ENCODE measurements around the gene SETD5.

The SETD5 gene

GRCh38 chr3:9496893-9497292 lies 99.5 kb downstream of the SETD5 start:
- Histone ChIP-seq H3K4me3 (ENCODE audit: low read length, poor library complexity, severe bottlenecking) (no peak overlapping the region), H3K4me1 (ENCODE audit: insufficient read depth, low read length, poor library complexity, severe bottlenecking) (no peaks in the 10 kb centered on the region), H3K9ac (ENCODE audit: low read depth, low read length, poor library complexity, severe bottlenecking) (no peak overlapping the region), H3F3A (ENCODE audit: low read depth) (no peaks in the 10 kb centered on the region), H2AFZ (ENCODE audit: low read length) (no peak overlapping the region), H3K9me2 (replicated peaks; ENCODE audit: low read depth, low read length) (no peaks in the 10 kb centered on the region), H3K4me2 (ENCODE audit: low read depth, low read length, poor library complexity, severe bottlenecking) (no peak overlapping the region), H3K9me3 (ENCODE audit: insufficient read depth, low read depth, low read length) (no peaks in the 10 kb centered on the region), H3K27me3 (ENCODE audit: insufficient read depth, low read length, poor library complexity, severe bottlenecking) (no peaks in the 10 kb centered on the region), H3K36me3 (ENCODE audit: insufficient read depth, low read length) (no peaks in the 10 kb centered on the region), H4K20me1 (ENCODE audit: insufficient read depth, low read length, poor library complexity, severe bottlenecking) (no peaks in the 10 kb centered on the region), H3K79me2 (ENCODE audit: insufficient read depth, low read length) (no peaks in the 10 kb centered on the region)
- TF ChIP-seq CTCF (conservative IDR thresholded peaks at IDR 0.05; ENCODE audit: low read length): no peak
- TF ChIP-seq EZH2phosphoT487 (IDR thresholded peaks at IDR 0.05; ENCODE audit: borderline replicate concordance): no peak

- TF ChIP-seq EZH2phosphoT487 (IDR thresholded peaks at IDR 0.05; ENCODE audit: borderline replicate concordance) (no peak), CTCF (conservative IDR thresholded peaks at IDR 0.05; ENCODE audit: low read length) (no peak)
- Histone ChIP-seq H3K9me2 (replicated peaks; ENCODE audit: low read depth, low read length) (no peaks in the 10 kb centered on the region), H3K9ac (ENCODE audit: low read depth, low read length, poor library complexity, severe bottlenecking) (no peak overlapping the region), H3K36me3 (ENCODE audit: insufficient read depth, low read length) (no peaks in the 10 kb centered on the region), H4K20me1 (ENCODE audit: insufficient read depth, low read length, poor library complexity, severe bottlenecking) (no peaks in the 10 kb centered on the region), H3K79me2 (ENCODE audit: insufficient read depth, low read length) (no peaks in the 10 kb centered on the region), H3K4me1 (ENCODE audit: insufficient read depth, low read length, poor library complexity, severe bottlenecking) (no peaks in the 10 kb centered on the region), H3K27me3 (ENCODE audit: insufficient read depth, low read length, poor library complexity, severe bottlenecking) (no peaks in the 10 kb centered on the region), H3K4me3 (ENCODE audit: low read length, poor library complexity, severe bottlenecking) (no peak overlapping the region), H3K9me3 (ENCODE audit: insufficient read depth, low read depth, low read length) (no peaks in the 10 kb centered on the region), H3F3A (ENCODE audit: low read depth) (no peaks in the 10 kb centered on the region), H2AFZ (ENCODE audit: low read length) (no peak overlapping the region), H3K4me2 (ENCODE audit: low read depth, low read length, poor library complexity, severe bottlenecking) (no peak overlapping the region)
Measured at GRCh38 chr3:9497821-9498565, 100.6 kb downstream of the SETD5 start.

GRCh38 chr3:9498781-9499180 lies 101.4 kb downstream of the SETD5 start:
- Histone ChIP-seq H3K9ac (ENCODE audit: low read depth, low read length, poor library complexity, severe bottlenecking) (no peak overlapping the region), H4K20me1 (ENCODE audit: insufficient read depth, low read length, poor library complexity, severe bottlenecking) (no peaks in the 10 kb centered on the region), H3K9me3 (ENCODE audit: insufficient read depth, low read depth, low read length) (no peaks in the 10 kb centered on the region), H3K4me2 (ENCODE audit: low read depth, low read length, poor library complexity, severe bottlenecking) (no peak overlapping the region), H3K9me2 (replicated peaks; ENCODE audit: low read depth, low read length) (no peaks in the 10 kb centered on the region), H3K36me3 (ENCODE audit: insufficient read depth, low read length) (no peaks in the 10 kb centered on the region), H3K79me2 (ENCODE audit: insufficient read depth, low read length) (no peaks in the 10 kb centered on the region), H3K4me3 (ENCODE audit: low read length, poor library complexity, severe bottlenecking) (no peak overlapping the region), H3F3A (ENCODE audit: low read depth) (no peaks in the 10 kb centered on the region), H3K27me3 (ENCODE audit: insufficient read depth, low read length, poor library complexity, severe bottlenecking) (no peaks in the 10 kb centered on the region), H2AFZ (ENCODE audit: low read length) (no peak overlapping the region), H3K4me1 (ENCODE audit: insufficient read depth, low read length, poor library complexity, severe bottlenecking) (no peaks in the 10 kb centered on the region)
- TF ChIP-seq EZH2phosphoT487 (IDR thresholded peaks at IDR 0.05; ENCODE audit: borderline replicate concordance): no peak
- no peak for TF ChIP-seq CTCF (conservative IDR thresholded peaks at IDR 0.05; ENCODE audit: low read length)

Measured in Loucy (cell line).